HG03135 (cell line): Measurements from ENCODE around the gene GPC5.

Source experiments
- ATAC-seq: cut with Tn5 transposase; IDR thresholded peaks from one replicate; pipeline ENCODE4 v1.9.1; 2021; ENCODE audit warnings: mild to moderate bottlenecking, moderate library complexity; ENCODE audit not compliant: unreplicated experiment

Gene GPC5

GRCh38 chr13:91534996-91535395 is 136.6 kb downstream of the GPC5 start:
- ATAC-seq: no peak

- ATAC-seq: no peak
These were observed 139.0 kb downstream of the GPC5 start for GRCh38 chr13:91537376-91537775.

- no peak for ATAC-seq
These were observed 141.1 kb downstream of the GPC5 start for GRCh38 chr13:91539286-91540157.

- no peak for ATAC-seq
These were observed 141.8 kb downstream of the GPC5 start for GRCh38 chr13:91540158-91540736.

GRCh38 chr13:91544723-91545122 is 146.3 kb downstream of the GPC5 start:
- no peak for ATAC-seq

GRCh38 chr13:91546900-91547299 is 148.5 kb downstream of the GPC5 start:
- ATAC-seq: no peak

- ATAC-seq: no peak
These were observed 155.2 kb downstream of the GPC5 start for GRCh38 chr13:91553584-91553983.

- ATAC-seq: no peak
These were observed 155.7 kb downstream of the GPC5 start for GRCh38 chr13:91554101-91554500.

GRCh38 chr13:91557328-91558090 is 159.1 kb downstream of the GPC5 start:
- no peak for ATAC-seq

- no peak for ATAC-seq
These were observed 165.4 kb downstream of the GPC5 start for GRCh38 chr13:91563799-91564198.

GRCh38 chr13:91564396-91564795 is 166.0 kb downstream of the GPC5 start:
- ATAC-seq: no peak

GRCh38 chr13:91565296-91565695 is 166.9 kb downstream of the GPC5 start:
- ATAC-seq: no peak

GRCh38 chr13:91567485-91568207 is 169.2 kb downstream of the GPC5 start:
- no peak for ATAC-seq

- ATAC-seq: no peak
These were observed 173.3 kb downstream of the GPC5 start for GRCh38 chr13:91571681-91572080.

GRCh38 chr13:91572439-91572838 is 174.0 kb downstream of the GPC5 start:
- no peak for ATAC-seq

- no peak for ATAC-seq
These were observed 174.7 kb downstream of the GPC5 start for GRCh38 chr13:91572944-91573598.

- no peak for ATAC-seq
These were observed 176.3 kb downstream of the GPC5 start for GRCh38 chr13:91574766-91575165.

- no peak for ATAC-seq
These were observed 178.2 kb downstream of the GPC5 start for GRCh38 chr13:91576590-91576989.

- ATAC-seq: no peak
These were observed 180.9 kb downstream of the GPC5 start for GRCh38 chr13:91579320-91579719.

GRCh38 chr13:91580749-91581148 is 182.3 kb downstream of the GPC5 start:
- no peak for ATAC-seq

- no peak for ATAC-seq
These were observed 188.2 kb downstream of the GPC5 start for GRCh38 chr13:91586609-91587008.
